OCI-LY7 (cell line): ENCODE measurements around the gene TMEM181. TPM values are rescaled to one million over a fixed set of nuclear protein-coding genes. Genes with fewer than 3 reads are reported as not detected.
"Not testable (repeated sequence)": the region's sequence is repeated elsewhere in the genome, so short reads cannot be mapped to it uniquely, and the experiment has no call there.

Experiments used
- BruUV-seq: library from RNA; stranded (reverse); fragments of 400-500 nt; replicated peaks from 2 replicates; lab custom pipeline; 2021; lab: Mats Ljungman, UMichigan
- CTCF ChIA-PET: fragments of 300-600 bp; sonication (Branson Sonifier 250); formaldehyde crosslinking; loops from one replicate; lab custom pipeline; 2022; ENCODE audit warnings: antibody characterized with exemption; ENCODE audit not compliant: unreplicated experiment; lab: Charles Lee
- POLR2A ChIA-PET: fragments of 300-600 bp; sonication (Branson Sonifier 250); formaldehyde crosslinking; loops from one replicate; lab custom pipeline; 2022; ENCODE audit warnings: antibody characterized with exemption; lab: Charles Lee
- DNase-seq: peaks from one replicate; pipeline ENCODE4 v3.0.0-alpha.2; 2015; ENCODE audit warnings: low spot score
- H2AFZ ChIP-seq: fragments of 200-600 bp; sonication (generic), shearing (Covaris generic); 2 replicates; pipeline ENCODE4 v1.6.1; 2014; ENCODE audit warnings: mild to moderate bottlenecking, antibody characterized with exemption, low read length, moderate library complexity
- H3K27ac ChIP-seq: fragments of 200-600 bp; sonication (generic); 2 replicates; pipeline ENCODE4 v1.5.1; 2014; ENCODE audit warnings: mixed run types, low read depth, mild to moderate bottlenecking, moderate library complexity, low read length, inconsistent platforms; ENCODE audit not compliant: poor library complexity, severe bottlenecking
- H3K36me3 ChIP-seq: fragments of 200-600 bp; sonication (generic); 2 replicates; pipeline ENCODE4 v1.6.1; 2014; ENCODE audit warnings: mild to moderate bottlenecking, antibody characterized with exemption, low read length, moderate library complexity, mixed read lengths; ENCODE audit not compliant: insufficient read depth
- H3K4me1 ChIP-seq: fragments of 200-600 bp; sonication (generic); 2 replicates; pipeline ENCODE4 v1.5.1; 2014; ENCODE audit warnings: mild to moderate bottlenecking, low read length; ENCODE audit not compliant: insufficient read depth, poor library complexity, severe bottlenecking
- H3K4me2 ChIP-seq: fragments of 200-600 bp; sonication (generic); 2 replicates; pipeline ENCODE4 v1.6.1; 2014; ENCODE audit warnings: mild to moderate bottlenecking, low read length
- H3K4me3 ChIP-seq: fragments of 200-600 bp; sonication (generic); 2 replicates; pipeline ENCODE4 v1.5.1; 2014; ENCODE audit warnings: mild to moderate bottlenecking, low read depth, low read length; ENCODE audit not compliant: poor library complexity, severe bottlenecking
- H3K79me2 ChIP-seq: fragments of 200-600 bp; sonication (generic); 2 replicates; pipeline ENCODE4 v1.6.1; 2016; ENCODE audit warnings: low read depth, mild to moderate bottlenecking, low read length, moderate library complexity, mixed read lengths; ENCODE audit not compliant: insufficient read depth
- H3K9me2 ChIP-seq: fragments of 200-600 bp; sonication (generic); 2 replicates; pipeline ENCODE4 v1.6.1; 2016; ENCODE audit warnings: mild to moderate bottlenecking, low read length, mixed read lengths; ENCODE audit not compliant: insufficient read depth
- H3K9me3 ChIP-seq: fragments of 200-600 bp; sonication (generic); 2 replicates; pipeline ENCODE4 v1.6.1; 2014; ENCODE audit warnings: mild to moderate bottlenecking, mixed run types, low read length, mixed read lengths
- H4K20me1 ChIP-seq: fragments of 200-600 bp; sonication (generic); 2 replicates; pipeline ENCODE4 v1.6.1; 2014; ENCODE audit warnings: mild to moderate bottlenecking, antibody characterized with exemption, low read length, moderate library complexity, mixed read lengths; ENCODE audit not compliant: insufficient read depth
- CTCF ChIP-seq: fragments of 200-600 bp; sonication (generic); conservative IDR thresholded peaks from 2 replicates; pipeline ENCODE4 v1.5.1; 2014; ENCODE audit warnings: mild to moderate bottlenecking, antibody characterized with exemption, low read length, moderate library complexity, mixed read lengths
- EZH2phosphoT487 ChIP-seq: fragments of 200-600 bp; sonication (generic); IDR thresholded peaks from 2 replicates; pipeline ENCODE4 v1.6.1; 2018; ENCODE audit warnings: low read depth, borderline replicate concordance, mild to moderate bottlenecking, mixed run types, antibody characterized with exemption, low read length, moderate library complexity, mixed read lengths
- intact Hi-C: fragments of 100-400 bp; cut with micrococcal nuclease; formaldehyde crosslinking; loops from one replicate; pipeline ENCODE4 v1.10.0; 2022; ENCODE audit not compliant: unreplicated experiment
- total RNA-seq, 2 experiments: library from RNA; depleted of rRNA in 1 of 2; stranded (reverse); fragments of >200 nt in 1 of 2; shearing (Covaris generic) in 1 of 2; gene quantifications; 2 replicates each; pipeline ENCODE4 v1.2.3, GENCODE V29; 2014 to 2022

The TMEM181 gene
- total RNA-seq, 2 experiments from 2014 or later, result 8.0 to 12.5 TPM

- Histone ChIP-seq H2AFZ (no peak overlapping the region), H3K27ac (no peak overlapping the region), H3K4me3 (no peak overlapping the region), H3K9me3 (no peaks in the 10 kb centered on the region), H4K20me1 (no peaks in the 10 kb centered on the region), H3K4me2 (no peak overlapping the region), H3K9me2 (no peaks in the 10 kb centered on the region), H3K79me2 (no peaks in the 10 kb centered on the region), H3K4me1 (no peaks in the 10 kb centered on the region), H3K36me3 (no peaks in the 10 kb centered on the region)
- no TSS peak for BruUV-seq
- TF ChIP-seq CTCF (no peak), EZH2phosphoT487 (no peak)
- ChIA-PET POLR2A (interaction anchor here (0.5 kb wide), 1 partner anchor 83 kb away, joined by 4 read pairs; no protein-coding TSS in a partner anchor), CTCF (no interaction called here)
- no peak for DNase-seq
- intact Hi-C loops, result no loop called here
Observed at GRCh38 chr6:158669145-158670035, 109.5 kb downstream of the TMEM181 start.

- H2AFZ ChIP-seq, BruUV-seq, H3K4me2 ChIP-seq, intact Hi-C loops, H3K9me2 ChIP-seq, CTCF ChIA-PET, POLR2A ChIA-PET, H3K9me3 ChIP-seq, H3K4me3 ChIP-seq, H3K27ac ChIP-seq, H3K36me3 ChIP-seq, H4K20me1 ChIP-seq, DNase-seq, H3K4me1 ChIP-seq, H3K79me2 ChIP-seq: not testable (repeated sequence)
Observed at GRCh38 chr6:158672119-158672518, 112.2 kb downstream of the TMEM181 start.

GRCh38 chr6:158672726-158673125 is 112.8 kb downstream of the TMEM181 start:
- TF ChIP-seq EZH2phosphoT487 (no peak), CTCF (no peak)
- Histone ChIP-seq H3K4me1 (no peaks in the 10 kb centered on the region), H3K36me3 (no peaks in the 10 kb centered on the region), H3K4me2 (no peak overlapping the region), H3K4me3 (no peak overlapping the region), H3K79me2 (no peaks in the 10 kb centered on the region), H3K9me2 (no peaks in the 10 kb centered on the region), H3K9me3 (no peaks in the 10 kb centered on the region), H4K20me1 (no peaks in the 10 kb centered on the region), H2AFZ (no peak overlapping the region), H3K27ac (no peak overlapping the region)
- ChIA-PET POLR2A (interaction anchor here (0.6 to 1.2 kb wide), 4 partner anchors 13 to 118 kb away, joined by 3 to 6 read pairs (median 3); no protein-coding TSS in a partner anchor), CTCF (no interaction called here)
- DNase-seq, result no peak
- intact Hi-C loops, result no loop called here
- no TSS peak for BruUV-seq
